SK-N-SH treated with all-trans-retinoic acid at 6 μM for 48 hours (cell line): ENCODE measurements around the gene PLXDC2.

Experiments
- ATAC-seq: fragments of 200-7000 bp; cut with Tn5 transposase; 3 replicates; pipeline ENCODE4 v1.9.1; 2020; ENCODE audit warnings: mild to moderate bottlenecking, moderate library complexity
- ARNTL ChIP-seq: fragments of 450-650 bp; formaldehyde crosslinking; IDR thresholded peaks from 2 replicates; pipeline ENCODE4 v1.5.0; 2020; ENCODE audit warnings: low read depth, mild to moderate bottlenecking, moderate library complexity, borderline replicate concordance
- CSDC2 ChIP-seq: fragments of 250-450 bp; sonication (Bioruptor Pico); IDR thresholded peaks from 2 replicates; pipeline ENCODE4 v1.5.0; 2020; ENCODE audit warnings: mild to moderate bottlenecking, moderate library complexity
- ESRRG ChIP-seq: fragments of 250-450 bp; sonication (Bioruptor Pico); IDR thresholded peaks from 2 replicates; pipeline ENCODE4 v1.6.1; 2021; ENCODE audit warnings: mild to moderate bottlenecking
- GLIS3 ChIP-seq: fragments of 250-450 bp; sonication (Bioruptor Pico); IDR thresholded peaks from 2 replicates; pipeline ENCODE4 v1.5.0; 2020; ENCODE audit warnings: mild to moderate bottlenecking, moderate library complexity
- ISL1 ChIP-seq: fragments of 250-450 bp; sonication (Bioruptor Pico); IDR thresholded peaks from 2 replicates; pipeline ENCODE4 v2.1.2; 2022; ENCODE audit warnings: mild to moderate bottlenecking, moderate library complexity
- OSR1 ChIP-seq: fragments of 250-450 bp; sonication (Bioruptor Pico); IDR thresholded peaks from 2 replicates; pipeline ENCODE4 v1.8.0; 2022; ENCODE audit warnings: moderate library complexity, mild to moderate bottlenecking, inconsistent platforms
- POU6F1 ChIP-seq: fragments of 250-450 bp; sonication (Bioruptor Pico); IDR thresholded peaks from 2 replicates; pipeline ENCODE4 v1.8.0; 2021; ENCODE audit warnings: low read depth, mild to moderate bottlenecking, moderate library complexity, borderline replicate concordance
- PPARA ChIP-seq: fragments of 250-450 bp; sonication (Bioruptor Pico); IDR thresholded peaks from 2 replicates; pipeline ENCODE4 v1.5.0; 2020; ENCODE audit warnings: mild to moderate bottlenecking, borderline replicate concordance
- SNAI2 ChIP-seq: fragments of 250-450 bp; sonication (Bioruptor Pico); IDR thresholded peaks from 2 replicates; pipeline ENCODE4 v1.5.0; 2020; ENCODE audit warnings: mild to moderate bottlenecking, moderate library complexity
- TCF4 ChIP-seq: fragments of 250-450 bp; sonication (Bioruptor Pico); IDR thresholded peaks from 2 replicates; pipeline ENCODE4 v1.8.0; 2021; ENCODE audit warnings: mild to moderate bottlenecking, moderate library complexity, borderline replicate concordance
- TOX ChIP-seq: fragments of 250-450 bp; sonication (Bioruptor Pico); IDR thresholded peaks from 2 replicates; pipeline ENCODE4 v1.8.0; 2021; ENCODE audit warnings: mild to moderate bottlenecking, moderate library complexity, borderline replicate concordance
- ZC3H10 ChIP-seq: fragments of 250-450 bp; sonication (Bioruptor Pico); IDR thresholded peaks from 2 replicates; pipeline ENCODE4 v1.5.1; 2021; ENCODE audit warnings: mild to moderate bottlenecking, moderate library complexity
- ZFP3 ChIP-seq: fragments of 250-450 bp; sonication (Bioruptor Pico); IDR thresholded peaks from 2 replicates; pipeline ENCODE4 v1.5.0; 2020; ENCODE audit warnings: mild to moderate bottlenecking, moderate library complexity
- ZFP30 ChIP-seq: fragments of 450-650 bp; formaldehyde crosslinking; IDR thresholded peaks from 2 replicates; pipeline ENCODE4 v1.5.0; 2022; ENCODE audit warnings: mild to moderate bottlenecking, moderate library complexity
- ZNF565 ChIP-seq: fragments of 450-650 bp; formaldehyde crosslinking; conservative IDR thresholded peaks from 2 replicates; pipeline ENCODE4 v1.5.0; 2020; ENCODE audit warnings: low read depth, mild to moderate bottlenecking, moderate library complexity
- ZNF70 ChIP-seq: fragments of 450-650 bp; formaldehyde crosslinking; IDR thresholded peaks from 2 replicates; pipeline ENCODE4 v1.5.0; 2020; ENCODE audit warnings: mild to moderate bottlenecking, moderate library complexity
- ZNF8 ChIP-seq: fragments of 450-650 bp; formaldehyde crosslinking; IDR thresholded peaks from 2 replicates; pipeline ENCODE4 v1.5.0; 2020; ENCODE audit warnings: mild to moderate bottlenecking, moderate library complexity
- TF ChIP-seq, protein P1 (sequence below): fragments of 250-450 bp; sonication (Bioruptor Pico); IDR thresholded peaks from 2 replicates; pipeline ENCODE4 v1.5.1; 2021; ENCODE audit warnings: mild to moderate bottlenecking, moderate library complexity
- TF ChIP-seq, protein P2 (sequence below): fragments of 250-450 bp; sonication (Bioruptor Pico); IDR thresholded peaks from 2 replicates; pipeline ENCODE4 v1.8.0; 2020; ENCODE audit warnings: mild to moderate bottlenecking, moderate library complexity, borderline replicate concordance
- TF ChIP-seq, protein P3 (sequence below): fragments of 250-450 bp; sonication (Bioruptor Pico); IDR thresholded peaks from 2 replicates; pipeline ENCODE4 v1.5.0; 2020; ENCODE audit warnings: mild to moderate bottlenecking, moderate library complexity
- TF ChIP-seq, protein P4 (sequence below): fragments of 250-450 bp; sonication (Bioruptor Pico); IDR thresholded peaks from 2 replicates; pipeline ENCODE4 v1.5.1; 2020; ENCODE audit warnings: low read depth, mild to moderate bottlenecking, moderate library complexity

PLXDC2 gene

GRCh38 chr10:19911886-19912285 lies 95.7 kb downstream of the PLXDC2 start:
- TF ChIP-seq GLIS3 (CRISPR knock-in tag) (no peak), ZNF70 (no peak), ZFP3 (CRISPR knock-in tag) (no peak), ZC3H10 (no peak), SNAI2 (CRISPR knock-in tag) (no peak), ESRRG (CRISPR knock-in tag) (no peak), ZNF565 (CRISPR knock-in tag) (no peak), ISL1 (no peak), ZNF8 (CRISPR knock-in tag) (no peak), CSDC2 (CRISPR knock-in tag) (no peak), TOX (CRISPR knock-in tag) (no peak), OSR1 (CRISPR knock-in tag) (no peak)
- TF ChIP-seq, protein P1, sequence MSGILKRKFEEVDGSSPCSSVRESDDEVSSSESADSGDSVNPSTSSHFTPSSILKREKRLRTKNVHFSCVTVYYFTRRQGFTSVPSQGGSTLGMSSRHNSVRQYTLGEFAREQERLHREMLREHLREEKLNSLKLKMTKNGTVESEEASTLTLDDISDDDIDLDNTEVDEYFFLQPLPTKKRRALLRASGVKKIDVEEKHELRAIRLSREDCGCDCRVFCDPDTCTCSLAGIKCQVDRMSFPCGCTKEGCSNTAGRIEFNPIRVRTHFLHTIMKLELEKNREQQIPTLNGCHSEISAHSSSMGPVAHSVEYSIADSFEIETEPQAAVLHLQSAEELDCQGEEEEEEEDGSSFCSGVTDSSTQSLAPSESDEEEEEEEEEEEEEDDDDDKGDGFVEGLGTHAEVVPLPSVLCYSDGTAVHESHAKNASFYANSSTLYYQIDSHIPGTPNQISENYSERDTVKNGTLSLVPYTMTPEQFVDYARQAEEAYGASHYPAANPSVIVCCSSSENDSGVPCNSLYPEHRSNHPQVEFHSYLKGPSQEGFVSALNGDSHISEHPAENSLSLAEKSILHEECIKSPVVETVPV (CRISPR knock-in tag), result no peak
- TF ChIP-seq, protein P2, sequence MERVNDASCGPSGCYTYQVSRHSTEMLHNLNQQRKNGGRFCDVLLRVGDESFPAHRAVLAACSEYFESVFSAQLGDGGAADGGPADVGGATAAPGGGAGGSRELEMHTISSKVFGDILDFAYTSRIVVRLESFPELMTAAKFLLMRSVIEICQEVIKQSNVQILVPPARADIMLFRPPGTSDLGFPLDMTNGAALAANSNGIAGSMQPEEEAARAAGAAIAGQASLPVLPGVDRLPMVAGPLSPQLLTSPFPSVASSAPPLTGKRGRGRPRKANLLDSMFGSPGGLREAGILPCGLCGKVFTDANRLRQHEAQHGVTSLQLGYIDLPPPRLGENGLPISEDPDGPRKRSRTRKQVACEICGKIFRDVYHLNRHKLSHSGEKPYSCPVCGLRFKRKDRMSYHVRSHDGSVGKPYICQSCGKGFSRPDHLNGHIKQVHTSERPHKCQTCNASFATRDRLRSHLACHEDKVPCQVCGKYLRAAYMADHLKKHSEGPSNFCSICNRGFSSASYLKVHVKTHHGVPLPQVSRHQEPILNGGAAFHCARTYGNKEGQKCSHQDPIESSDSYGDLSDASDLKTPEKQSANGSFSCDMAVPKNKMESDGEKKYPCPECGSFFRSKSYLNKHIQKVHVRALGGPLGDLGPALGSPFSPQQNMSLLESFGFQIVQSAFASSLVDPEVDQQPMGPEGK (CRISPR knock-in tag), result no peak
- TF ChIP-seq, protein P3, sequence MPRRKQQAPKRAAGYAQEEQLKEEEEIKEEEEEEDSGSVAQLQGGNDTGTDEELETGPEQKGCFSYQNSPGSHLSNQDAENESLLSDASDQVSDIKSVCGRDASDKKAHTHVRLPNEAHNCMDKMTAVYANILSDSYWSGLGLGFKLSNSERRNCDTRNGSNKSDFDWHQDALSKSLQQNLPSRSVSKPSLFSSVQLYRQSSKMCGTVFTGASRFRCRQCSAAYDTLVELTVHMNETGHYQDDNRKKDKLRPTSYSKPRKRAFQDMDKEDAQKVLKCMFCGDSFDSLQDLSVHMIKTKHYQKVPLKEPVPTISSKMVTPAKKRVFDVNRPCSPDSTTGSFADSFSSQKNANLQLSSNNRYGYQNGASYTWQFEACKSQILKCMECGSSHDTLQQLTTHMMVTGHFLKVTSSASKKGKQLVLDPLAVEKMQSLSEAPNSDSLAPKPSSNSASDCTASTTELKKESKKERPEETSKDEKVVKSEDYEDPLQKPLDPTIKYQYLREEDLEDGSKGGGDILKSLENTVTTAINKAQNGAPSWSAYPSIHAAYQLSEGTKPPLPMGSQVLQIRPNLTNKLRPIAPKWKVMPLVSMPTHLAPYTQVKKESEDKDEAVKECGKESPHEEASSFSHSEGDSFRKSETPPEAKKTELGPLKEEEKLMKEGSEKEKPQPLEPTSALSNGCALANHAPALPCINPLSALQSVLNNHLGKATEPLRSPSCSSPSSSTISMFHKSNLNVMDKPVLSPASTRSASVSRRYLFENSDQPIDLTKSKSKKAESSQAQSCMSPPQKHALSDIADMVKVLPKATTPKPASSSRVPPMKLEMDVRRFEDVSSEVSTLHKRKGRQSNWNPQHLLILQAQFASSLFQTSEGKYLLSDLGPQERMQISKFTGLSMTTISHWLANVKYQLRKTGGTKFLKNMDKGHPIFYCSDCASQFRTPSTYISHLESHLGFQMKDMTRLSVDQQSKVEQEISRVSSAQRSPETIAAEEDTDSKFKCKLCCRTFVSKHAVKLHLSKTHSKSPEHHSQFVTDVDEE (CRISPR knock-in tag), result no peak
- ATAC-seq, result no peak

GRCh38 chr10:19913987-19914386 lies 97.8 kb downstream of the PLXDC2 start:
- TF ChIP-seq CSDC2 (CRISPR knock-in tag), result no peak
- no peak for TF ChIP-seq POU6F1 (CRISPR knock-in tag)
- TF ChIP-seq ZFP3 (CRISPR knock-in tag), result no peak
- TF ChIP-seq PPARA (CRISPR knock-in tag), result no peak
- no peak for TF ChIP-seq ZNF565 (CRISPR knock-in tag)
- TF ChIP-seq ARNTL (CRISPR knock-in tag), result no peak
- TF ChIP-seq ZNF8 (CRISPR knock-in tag), result no peak
- no peak for TF ChIP-seq ZFP30 (CRISPR knock-in tag)
- TF ChIP-seq, protein P1 (CRISPR knock-in tag), result no peak
- no peak for TF ChIP-seq TOX (CRISPR knock-in tag)
- TF ChIP-seq ZC3H10, result no peak
- TF ChIP-seq, protein P4, sequence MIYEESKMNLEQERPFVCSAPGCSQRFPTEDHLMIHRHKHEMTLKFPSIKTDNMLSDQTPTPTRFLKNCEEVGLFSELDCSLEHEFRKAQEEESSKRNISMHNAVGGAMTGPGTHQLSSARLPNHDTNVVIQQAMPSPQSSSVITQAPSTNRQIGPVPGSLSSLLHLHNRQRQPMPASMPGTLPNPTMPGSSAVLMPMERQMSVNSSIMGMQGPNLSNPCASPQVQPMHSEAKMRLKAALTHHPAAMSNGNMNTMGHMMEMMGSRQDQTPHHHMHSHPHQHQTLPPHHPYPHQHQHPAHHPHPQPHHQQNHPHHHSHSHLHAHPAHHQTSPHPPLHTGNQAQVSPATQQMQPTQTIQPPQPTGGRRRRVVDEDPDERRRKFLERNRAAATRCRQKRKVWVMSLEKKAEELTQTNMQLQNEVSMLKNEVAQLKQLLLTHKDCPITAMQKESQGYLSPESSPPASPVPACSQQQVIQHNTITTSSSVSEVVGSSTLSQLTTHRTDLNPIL (CRISPR knock-in tag), result no peak
- TF ChIP-seq GLIS3 (CRISPR knock-in tag), result no peak
- no peak for TF ChIP-seq TCF4 (CRISPR knock-in tag)
- TF ChIP-seq ZNF70, result no peak
- TF ChIP-seq, protein P2 (CRISPR knock-in tag), result no peak
- ATAC-seq, result no peak
